GM23248 (cell line): ENCODE results near the gene OLIG1.

ENCODE experiments used
- EZH2 ChIP-seq: fragments of 200-600 bp; sonication (generic); IDR thresholded peaks from 2 replicates; pipeline ENCODE4 v1.6.1; 2018; ENCODE audit warnings: antibody characterized with exemption, mild to moderate bottlenecking; ENCODE audit not compliant: insufficient read depth, poor library complexity, severe bottlenecking
- EZH2phosphoT487 ChIP-seq: fragments of 200-600 bp; sonication (generic); IDR thresholded peaks from 2 replicates; pipeline ENCODE4 v1.6.1; 2018; ENCODE audit warnings: antibody characterized with exemption, moderate library complexity, mild to moderate bottlenecking, low read depth; ENCODE audit not compliant: insufficient read depth

- TF ChIP-seq EZH2phosphoT487 (no peak), EZH2 (no peak)
Measured at GRCh38 chr21:33040215-33040614, 29.7 kb upstream of the OLIG1 start.
